Astrocyte of the spinal cord (primary cell): ENCODE data around the gene LYAR.

Source experiments
- DNase-seq: peaks from one replicate; pipeline ENCODE4 v3.0.0; 2011; ENCODE audit warnings: low read depth, low spot score
- H3K4me3 ChIP-seq: 2 replicates; pipeline ENCODE4 v1.5.1; 2011; ENCODE audit warnings: low read depth, mild to moderate bottlenecking, low read length, moderate library complexity
- in situ Hi-C: cut with HindIII; loops from 2 replicates; pipeline ENCODE4 v1.10.0; 2017; ENCODE audit warnings: low sequenced_read_pairs
- TF ChIP-seq, protein P1 (sequence below): IDR thresholded peaks from 2 replicates; pipeline ENCODE4 v1.5.1; 2012; ENCODE audit warnings: low read depth, mild to moderate bottlenecking, low read length, inconsistent platforms

LYAR gene

DNA sequence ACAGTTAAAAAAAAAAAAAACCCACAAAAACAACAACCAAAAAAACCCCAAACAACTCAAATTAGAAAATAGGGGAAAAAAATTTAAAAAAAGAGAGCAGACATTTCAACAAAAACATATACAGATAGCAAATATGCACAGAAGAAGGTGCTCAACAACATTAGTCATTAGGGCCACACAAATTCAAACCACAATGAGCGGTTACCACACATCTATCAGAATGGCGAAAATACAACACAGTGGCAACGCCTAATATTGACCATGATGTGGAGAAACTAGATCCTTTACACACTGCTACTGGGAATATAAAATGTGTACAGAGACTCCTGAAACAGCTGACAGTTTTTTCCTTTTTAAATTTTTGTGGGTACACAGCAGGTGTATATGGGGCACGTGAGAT lies 19.4 kb downstream of the LYAR start:
- in situ Hi-C loops, result no loop called here
- no peak for DNase-seq

DNA sequence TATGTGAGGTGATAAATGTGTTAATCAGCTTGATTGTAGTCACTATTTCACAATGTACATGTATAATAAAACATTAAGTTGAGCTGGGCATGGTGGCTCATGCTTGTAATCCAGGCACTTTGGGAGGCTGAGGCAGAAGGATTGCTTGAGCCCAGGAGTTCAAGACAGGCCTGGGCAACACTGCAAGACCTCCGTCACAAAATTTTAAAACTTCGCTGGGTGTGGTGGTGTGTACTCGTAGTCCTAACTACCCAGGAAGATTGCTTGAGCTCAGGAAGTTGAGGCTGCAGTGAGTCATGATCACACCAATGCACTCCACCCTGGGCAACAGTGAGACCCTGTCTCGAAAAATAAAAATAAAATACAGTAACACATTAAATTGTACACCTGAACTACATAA lies 20.1 kb downstream of the LYAR start:
- DNase-seq, result peak; percentile 42
- TF ChIP-seq, protein P1, sequence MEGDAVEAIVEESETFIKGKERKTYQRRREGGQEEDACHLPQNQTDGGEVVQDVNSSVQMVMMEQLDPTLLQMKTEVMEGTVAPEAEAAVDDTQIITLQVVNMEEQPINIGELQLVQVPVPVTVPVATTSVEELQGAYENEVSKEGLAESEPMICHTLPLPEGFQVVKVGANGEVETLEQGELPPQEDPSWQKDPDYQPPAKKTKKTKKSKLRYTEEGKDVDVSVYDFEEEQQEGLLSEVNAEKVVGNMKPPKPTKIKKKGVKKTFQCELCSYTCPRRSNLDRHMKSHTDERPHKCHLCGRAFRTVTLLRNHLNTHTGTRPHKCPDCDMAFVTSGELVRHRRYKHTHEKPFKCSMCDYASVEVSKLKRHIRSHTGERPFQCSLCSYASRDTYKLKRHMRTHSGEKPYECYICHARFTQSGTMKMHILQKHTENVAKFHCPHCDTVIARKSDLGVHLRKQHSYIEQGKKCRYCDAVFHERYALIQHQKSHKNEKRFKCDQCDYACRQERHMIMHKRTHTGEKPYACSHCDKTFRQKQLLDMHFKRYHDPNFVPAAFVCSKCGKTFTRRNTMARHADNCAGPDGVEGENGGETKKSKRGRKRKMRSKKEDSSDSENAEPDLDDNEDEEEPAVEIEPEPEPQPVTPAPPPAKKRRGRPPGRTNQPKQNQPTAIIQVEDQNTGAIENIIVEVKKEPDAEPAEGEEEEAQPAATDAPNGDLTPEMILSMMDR, result no peak
- in situ Hi-C loops, result no loop called here
- H3K4me3 ChIP-seq, result no peak overlapping the region

More for the DNA sequence above, 19.4 kb downstream of the LYAR start:
- no peak overlapping the region for H3K4me3 ChIP-seq
- TF ChIP-seq, protein P1, result no peak

DNA sequence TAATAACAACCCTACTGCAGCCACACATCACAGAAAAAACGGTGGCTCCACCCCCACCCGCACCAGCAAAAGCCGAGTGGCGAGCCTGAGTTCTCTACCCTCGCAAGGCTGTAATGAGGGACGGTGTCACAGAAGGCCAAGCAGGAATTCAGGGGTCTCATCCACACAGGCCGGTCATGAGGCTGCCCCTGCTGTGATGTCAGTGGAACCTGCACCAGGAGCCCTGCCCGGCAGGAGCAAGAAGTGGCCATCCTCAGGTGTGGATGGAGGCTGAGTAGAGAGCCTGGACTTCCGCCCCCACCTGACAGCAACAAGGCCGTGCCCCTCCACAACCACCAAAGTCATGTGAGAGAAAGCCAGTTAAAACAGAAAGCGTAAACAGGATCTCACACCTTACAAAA lies 20.6 kb downstream of the LYAR start:
- TF ChIP-seq, protein P1, result no peak
- H3K4me3 ChIP-seq, result no peak overlapping the region
- DNase-seq, result no peak
- in situ Hi-C loops, result no loop called here

DNA sequence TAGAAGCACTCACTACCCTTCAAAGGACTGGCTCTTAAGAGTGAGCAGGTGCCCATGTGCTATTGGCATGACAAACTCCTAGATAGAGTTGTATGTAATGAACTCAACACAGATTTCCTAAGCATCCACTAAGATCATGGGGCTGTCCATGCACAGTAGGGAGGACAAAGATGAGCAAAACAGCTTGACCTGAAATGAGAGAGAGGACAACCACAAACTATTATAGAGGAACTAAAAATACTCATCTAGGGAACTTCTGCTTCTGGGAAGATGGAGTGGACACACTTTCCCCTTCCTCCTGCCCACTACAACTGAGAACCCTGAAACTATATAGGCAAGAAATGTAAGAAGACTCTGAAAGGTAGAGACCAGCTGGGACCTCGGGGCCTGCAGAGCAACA lies 21.2 kb downstream of the LYAR start:
- no peak for DNase-seq
- TF ChIP-seq, protein P1, result no peak
- in situ Hi-C loops, result no loop called here
- no peak overlapping the region for H3K4me3 ChIP-seq

DNA sequence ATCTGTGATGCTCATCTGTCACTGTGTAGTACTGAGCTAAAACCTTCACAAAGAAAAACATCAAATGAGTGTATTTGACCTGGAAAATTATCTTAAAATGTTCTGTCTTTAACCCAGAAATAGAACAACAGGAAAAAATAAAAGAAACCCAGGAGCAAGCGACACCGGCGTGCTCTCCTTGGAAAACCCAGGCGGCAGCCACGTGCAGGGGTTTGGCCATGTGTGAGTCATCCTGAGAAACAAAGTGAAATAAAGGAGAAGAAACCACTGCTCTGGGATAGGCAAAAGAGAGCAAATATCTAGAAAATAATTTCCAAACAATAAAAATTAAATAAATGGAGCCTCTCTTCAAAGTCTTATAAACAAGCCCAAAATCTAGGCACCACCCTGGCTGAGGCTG lies 22.0 kb downstream of the LYAR start:
- DNase-seq, result peak; percentile 25
- no peak overlapping the region for H3K4me3 ChIP-seq
- in situ Hi-C loops, result no loop called here
- TF ChIP-seq, protein P1, result no peak

DNA sequence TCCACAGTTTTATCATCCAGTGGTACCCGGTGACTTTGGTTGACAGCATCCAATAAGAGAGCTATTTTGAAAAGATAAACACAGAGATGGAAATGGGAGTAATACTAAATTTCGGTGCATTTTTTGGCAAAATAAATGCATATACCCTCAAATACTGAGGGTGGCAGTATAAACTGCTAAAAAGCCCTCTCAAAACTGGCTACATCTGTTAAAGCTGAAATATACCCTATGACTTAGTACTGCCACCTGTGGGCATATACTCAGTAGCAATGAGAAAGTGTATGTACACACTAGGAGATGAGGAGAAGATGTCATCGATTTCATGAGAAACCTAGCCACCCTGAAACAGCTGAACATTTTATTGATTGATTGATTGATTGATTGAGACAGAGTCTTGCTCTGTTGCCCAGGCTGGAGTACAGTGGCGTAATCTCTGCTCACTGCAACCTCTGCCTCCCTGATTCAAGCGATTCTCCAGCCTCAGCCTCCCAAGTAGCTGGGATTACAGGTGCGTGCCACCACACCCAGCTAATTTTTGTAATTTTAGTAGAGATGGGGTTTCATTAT lies 29.7 kb downstream of the LYAR start:
- H3K4me3 ChIP-seq, result no peak overlapping the region
- in situ Hi-C loops, result no loop called here
- TF ChIP-seq, protein P1, result peak; percentile 50
- DNase-seq, result peak; percentile 67
